Ascending aorta (tissue), 2 donors: ENCODE results near the gene ABTB2. TPM values are rescaled to one million over a fixed set of nuclear protein-coding genes. Genes with fewer than 3 reads are reported as not detected.

ENCODE experiments used
- DNase-seq, 2 donors: peaks; one replicate each; pipeline ENCODE4 v3.0.0-alpha.2; 2019; ENCODE audit warnings: low spot score in 2 of 2
- H3K27ac ChIP-seq, 2 donors: fragments of 200-600 bp; sonication (generic); one replicate each; pipeline ENCODE4 v1.5.1; 2016 to 2017; ENCODE audit warnings: mild to moderate bottlenecking in 1 of 2
- H3K27me3 ChIP-seq: fragments of 200-600 bp; sonication (generic); one replicate; pipeline ENCODE4 v1.5.1; 2017
- H3K36me3 ChIP-seq, 2 donors: fragments of 200-600 bp; sonication (generic); one replicate each; pipeline ENCODE4 v1.5.1; 2016
- H3K4me1 ChIP-seq, 2 donors: fragments of 200-600 bp; sonication (generic); one replicate each; pipeline ENCODE4 v1.5.1; 2016 to 2017; ENCODE audit warnings: mild to moderate bottlenecking in 1 of 2
- H3K4me3 ChIP-seq, 2 donors: fragments of 200-600 bp; sonication (generic); one replicate each; pipeline ENCODE4 v1.5.1; 2016 to 2017; ENCODE audit warnings: mild to moderate bottlenecking in 1 of 2
- H3K9me3 ChIP-seq, 2 donors: fragments of 200-600 bp; sonication (generic); one replicate each; pipeline ENCODE4 v1.5.1; 2016
- intact Hi-C: fragments of 100-400 bp; cut with DNase I; formaldehyde crosslinking; loops from one replicate; pipeline ENCODE4 v1.15.1; 2023
- total RNA-seq: library from RNA; depleted of rRNA; stranded (reverse); fragments of >200 nt; gene quantifications from one replicate; pipeline ENCODE4 v1.1.0, GENCODE V29; 2016
- TF ChIP-seq, protein P1 (sequence below), 3 experiments: fragments of 200-600 bp in 2 of 3; fragments of 450-650 bp in 1 of 3; sonication (generic) in 2 of 3; IDR thresholded peaks; one replicate each; pipeline ENCODE4 v1.5.1; 2016 to 2019; ENCODE audit warnings: antibody characterized with exemption in 3 of 3, mild to moderate bottlenecking in 1 of 3, moderate library complexity in 1 of 3

The ABTB2 gene
- total RNA-seq, 1 donor from 2014 or later = 7.9 TPM

DNA sequence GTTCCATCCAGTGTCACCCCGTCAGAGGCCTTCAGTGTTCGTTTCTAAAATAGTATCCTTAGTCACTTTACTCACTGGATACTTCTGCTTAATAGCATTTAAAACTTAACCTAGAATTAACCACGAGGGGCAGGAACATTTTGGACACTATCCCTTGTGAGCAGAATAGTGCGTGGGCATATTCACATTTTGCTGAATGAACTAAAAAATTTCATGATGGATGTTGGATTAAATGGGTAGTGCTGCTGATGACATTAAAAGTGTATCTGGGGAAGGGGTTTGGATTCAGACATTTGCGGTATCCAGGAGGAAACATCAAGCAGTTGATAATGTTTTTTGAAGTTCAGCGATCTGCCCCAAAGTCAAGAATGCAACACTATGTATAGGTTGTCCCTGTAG lies 253.1 kb downstream of the ABTB2 start:
- Histone ChIP-seq H3K4me1 (peaks cover 4 to 5% of the 10 kb centered on the region in 2 donors), H3K27me3 (no peaks in the 10 kb centered on the region), H3K36me3 (peaks cover 17 to 27% of the 10 kb centered on the region in 2 donors), H3K4me3 (peak overlapping the region; percentile 82 to 86), H3K27ac (peak overlapping the region; percentile 93 to 95), H3K9me3 (no peaks in the 10 kb centered on the region)
- intact Hi-C loops = loop anchor here (1.0 to 10.0 kb wide), 6 partner anchors 53 to 944 kb away; partner anchors contain the start of genes ABTB2, APIP, CAPRIN1 and CAT
- TF ChIP-seq, protein P1, sequence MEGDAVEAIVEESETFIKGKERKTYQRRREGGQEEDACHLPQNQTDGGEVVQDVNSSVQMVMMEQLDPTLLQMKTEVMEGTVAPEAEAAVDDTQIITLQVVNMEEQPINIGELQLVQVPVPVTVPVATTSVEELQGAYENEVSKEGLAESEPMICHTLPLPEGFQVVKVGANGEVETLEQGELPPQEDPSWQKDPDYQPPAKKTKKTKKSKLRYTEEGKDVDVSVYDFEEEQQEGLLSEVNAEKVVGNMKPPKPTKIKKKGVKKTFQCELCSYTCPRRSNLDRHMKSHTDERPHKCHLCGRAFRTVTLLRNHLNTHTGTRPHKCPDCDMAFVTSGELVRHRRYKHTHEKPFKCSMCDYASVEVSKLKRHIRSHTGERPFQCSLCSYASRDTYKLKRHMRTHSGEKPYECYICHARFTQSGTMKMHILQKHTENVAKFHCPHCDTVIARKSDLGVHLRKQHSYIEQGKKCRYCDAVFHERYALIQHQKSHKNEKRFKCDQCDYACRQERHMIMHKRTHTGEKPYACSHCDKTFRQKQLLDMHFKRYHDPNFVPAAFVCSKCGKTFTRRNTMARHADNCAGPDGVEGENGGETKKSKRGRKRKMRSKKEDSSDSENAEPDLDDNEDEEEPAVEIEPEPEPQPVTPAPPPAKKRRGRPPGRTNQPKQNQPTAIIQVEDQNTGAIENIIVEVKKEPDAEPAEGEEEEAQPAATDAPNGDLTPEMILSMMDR (IDR thresholded peaks at IDR 0.05) = no peak
- DNase-seq = no peak

Other genes starting within 250 kb of the ABTB2 start
- 69.2 TPM for gene CAT, start 80.9 kb upstream of the ABTB2 start, total RNA-seq
- gene ELF5, start 155.8 kb upstream of the ABTB2 start, total RNA-seq = not detected